GM12892 (cell line): ENCODE data around the gene CDCP2.

Experiments
- POLR2A ChIP-seq: IDR thresholded peaks from 2 replicates; pipeline ENCODE4 v1.6.1; 2011; ENCODE audit warnings: low read depth, low read length, control low read depth
- POLR2AphosphoS5 ChIP-seq: IDR thresholded peaks from 2 replicates; pipeline ENCODE4 v1.6.1; 2011; ENCODE audit warnings: low read depth, low read length, control low read depth
- TAF1 ChIP-seq: IDR thresholded peaks from 2 replicates; pipeline ENCODE4 v1.6.1; 2011; ENCODE audit warnings: low read depth, mild to moderate bottlenecking, control low read depth, low read length, borderline replicate concordance

GRCh38 chr1:54118704-54119103 is 34.1 kb downstream of the CDCP2 start:
- TF ChIP-seq POLR2AphosphoS5 (no peak), TAF1 (no peak), POLR2A (no peak)
